GM21423 (cell line): ENCODE results near the gene CBX4.

ENCODE experiments used
- ATAC-seq: cut with Tn5 transposase; IDR thresholded peaks from one replicate; pipeline ENCODE4 v1.9.1; 2021; ENCODE audit warnings: mild to moderate bottlenecking, moderate library complexity; ENCODE audit not compliant: unreplicated experiment

CBX4 gene

DNA sequence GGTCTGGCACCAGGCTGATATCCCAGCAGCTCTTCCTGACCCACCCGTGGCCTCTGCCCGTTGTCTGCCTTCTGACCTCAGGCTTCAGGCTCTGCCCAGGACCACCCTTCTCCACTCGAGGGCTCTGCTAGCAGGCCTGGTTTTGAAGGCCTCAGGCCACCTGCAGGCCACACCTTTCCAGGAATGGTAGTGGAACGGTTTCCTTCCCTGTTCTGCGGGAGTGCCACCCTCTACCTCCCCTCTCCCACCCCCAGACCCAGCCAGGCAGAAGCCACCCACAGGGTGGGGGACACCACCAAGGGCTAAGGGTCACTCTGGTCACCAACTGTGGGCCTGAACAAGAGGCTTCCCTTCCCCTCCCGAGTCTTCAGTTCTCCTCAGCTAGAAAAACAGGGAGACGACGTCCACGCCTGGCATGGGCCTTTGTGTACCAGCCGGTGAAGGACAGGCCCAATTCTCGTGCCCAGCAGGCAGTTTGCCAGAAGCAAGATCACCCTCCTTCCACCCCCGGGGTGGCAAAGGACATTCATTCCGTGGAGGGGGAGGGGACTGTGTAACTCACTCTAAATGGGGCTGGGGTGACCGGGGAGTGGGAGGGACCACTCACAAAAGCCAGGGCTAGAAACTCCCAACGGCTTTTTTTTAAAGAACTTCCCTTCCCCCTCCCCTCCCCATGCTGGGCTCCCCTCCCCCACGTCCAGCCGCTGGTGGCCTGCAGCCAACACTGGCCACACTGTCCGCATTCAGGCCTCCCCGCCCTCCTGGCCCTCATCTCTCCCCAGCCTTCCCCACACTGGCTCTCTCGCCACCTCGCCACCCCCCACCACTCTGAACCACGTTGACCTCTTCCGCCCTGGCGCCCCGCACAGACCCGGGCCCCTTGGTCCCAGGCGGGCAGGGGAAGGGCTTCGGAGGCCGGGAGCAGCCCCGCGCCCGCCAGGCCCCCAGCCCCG is 7.7 kb downstream of the CBX4 start:
- no peak for ATAC-seq

DNA sequence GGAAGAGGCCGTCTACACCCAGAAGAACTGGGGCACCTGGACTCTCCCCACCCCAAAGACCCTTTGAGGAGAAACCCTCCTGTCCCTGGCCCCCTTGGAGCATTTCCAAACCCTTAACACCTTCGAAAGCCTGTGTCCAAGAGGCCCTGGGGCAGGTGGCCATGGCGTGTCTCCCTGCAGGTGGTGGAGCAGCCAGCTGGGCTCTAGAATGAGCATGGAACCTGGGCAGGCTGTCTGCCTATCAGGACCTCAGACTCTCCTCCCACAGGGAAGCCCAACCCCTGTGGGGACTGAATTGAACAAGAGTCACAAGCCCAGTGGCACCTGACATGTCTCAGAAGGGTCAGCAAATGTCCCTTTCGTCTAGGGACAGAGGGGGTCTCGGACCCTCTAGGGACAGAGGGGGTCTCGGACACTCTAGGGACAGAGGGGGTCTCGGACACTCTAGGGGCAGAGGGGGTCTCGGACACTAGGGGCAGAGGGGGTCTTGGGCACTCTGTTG is 8.4 kb downstream of the CBX4 start:
- ATAC-seq: no peak

DNA sequence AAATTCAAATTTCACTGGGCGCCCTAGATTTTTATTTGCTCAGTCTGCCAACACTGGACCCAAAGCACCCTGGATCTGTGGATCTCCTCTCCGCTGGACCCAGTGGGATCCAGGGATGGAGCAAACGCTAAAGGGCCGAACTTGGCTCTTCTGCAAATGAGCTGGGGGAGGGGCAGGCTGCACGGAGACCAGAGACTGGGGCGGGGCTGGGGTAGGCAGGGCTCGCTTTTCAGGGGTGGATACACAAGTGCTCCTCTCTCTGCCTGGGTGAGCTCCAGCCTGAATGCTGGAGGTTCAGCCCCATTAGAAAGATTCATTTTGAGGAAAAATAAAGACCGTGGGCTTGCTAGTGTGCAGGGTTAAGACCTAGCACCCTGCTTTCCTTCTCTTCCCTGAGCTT is 8.9 kb downstream of the CBX4 start:
- ATAC-seq: no peak

- ATAC-seq: no peak
Measured at GRCh38 chr17:79829457-79829856, 9.8 kb downstream of the CBX4 start.

DNA sequence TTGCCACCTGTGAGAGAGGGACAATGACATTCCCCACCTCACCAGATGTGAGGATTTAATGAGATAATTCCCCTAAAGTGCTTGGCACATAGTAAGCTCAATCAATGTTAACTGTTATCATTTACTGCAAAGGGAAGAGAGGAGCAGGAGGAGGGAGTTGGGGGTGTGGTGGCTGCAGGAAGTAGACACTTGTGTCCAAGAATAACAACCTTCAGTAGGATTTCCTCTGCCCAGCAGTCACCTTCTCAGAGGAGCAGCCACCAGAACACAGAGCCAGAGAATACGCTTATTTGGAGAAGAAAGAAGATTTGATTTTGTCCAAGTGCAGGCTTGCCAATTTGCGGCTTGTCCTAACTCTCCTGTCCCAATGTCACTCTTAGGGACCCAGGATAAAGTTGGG is 10.2 kb downstream of the CBX4 start:
- no peak for ATAC-seq

- ATAC-seq: no peak
Measured at GRCh38 chr17:79826841-79827578, 12.2 kb downstream of the CBX4 start.

- no peak for ATAC-seq
Measured at GRCh38 chr17:79826204-79826680, 13.0 kb downstream of the CBX4 start.

DNA sequence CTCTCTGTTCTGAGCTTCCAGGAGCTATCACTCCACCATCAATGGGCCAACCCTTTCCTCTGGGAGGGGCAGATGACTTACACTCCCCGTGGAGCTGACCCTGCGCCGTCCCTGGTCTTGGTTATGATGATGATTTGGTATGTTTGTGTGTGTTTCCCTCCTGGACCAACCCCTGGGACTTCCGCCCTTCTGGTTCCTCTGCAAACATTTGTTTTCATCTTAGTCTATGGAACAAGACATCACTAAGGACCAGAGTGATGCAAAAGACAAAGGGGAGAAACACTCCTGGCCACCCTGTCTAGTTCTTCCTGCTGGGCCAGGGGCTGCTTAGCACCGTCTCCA is 13.7 kb downstream of the CBX4 start:
- ATAC-seq: no peak

DNA sequence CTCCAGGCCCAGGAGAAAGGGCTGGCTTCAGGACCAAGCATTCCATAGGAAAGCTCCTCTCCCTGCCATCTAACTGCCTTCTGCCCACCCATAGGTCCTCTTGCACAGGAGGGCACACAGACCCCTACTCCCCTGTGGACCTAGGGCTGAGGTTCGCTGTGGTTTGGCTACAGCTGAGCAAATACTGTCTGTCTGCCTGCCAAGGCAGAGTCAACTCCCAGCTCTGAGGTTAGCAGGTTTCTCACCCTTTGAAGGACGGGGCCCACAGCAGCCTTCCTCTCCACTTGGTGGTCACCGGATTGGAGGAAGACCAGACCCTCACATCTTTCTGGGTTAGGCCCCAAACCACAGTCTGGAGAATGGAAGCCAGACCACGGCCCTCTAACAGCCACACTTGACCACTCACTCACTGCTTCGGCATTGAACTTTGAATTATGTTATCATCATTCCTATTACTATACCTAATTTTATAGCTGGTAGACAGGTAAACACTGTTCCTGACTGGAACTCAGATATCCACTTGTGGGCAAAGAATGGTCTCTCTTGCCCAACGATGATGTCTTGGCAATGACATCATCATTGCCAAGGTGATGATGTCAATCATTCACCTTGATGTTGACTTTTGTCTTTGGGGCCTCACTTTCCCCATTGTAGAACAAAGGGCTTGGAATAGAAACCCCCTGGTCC is 14.2 kb downstream of the CBX4 start:
- no peak for ATAC-seq

DNA sequence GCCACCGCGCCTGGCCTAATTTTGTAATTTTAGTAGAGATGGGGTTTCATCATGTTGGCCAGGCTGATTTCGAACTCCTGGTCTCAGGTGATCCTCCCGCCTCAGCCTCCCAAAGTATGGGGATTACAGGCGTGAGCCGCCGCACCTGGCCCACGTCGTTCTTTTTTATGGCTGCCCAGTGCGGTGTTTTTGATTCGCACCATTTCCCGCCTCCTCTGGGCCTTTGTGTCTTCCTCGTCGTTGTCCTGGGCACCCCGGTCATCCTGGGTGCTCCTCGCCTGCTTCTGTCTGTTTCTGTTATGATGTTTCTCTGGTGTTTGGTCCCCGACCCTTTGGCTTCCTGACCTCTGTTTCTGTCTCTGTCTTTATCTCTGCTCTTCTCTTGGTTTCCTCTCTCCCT is 15.0 kb downstream of the CBX4 start:
- no peak for ATAC-seq

GRCh38 chr17:79822583-79823124 is 16.6 kb downstream of the CBX4 start:
- no peak for ATAC-seq

GRCh38 chr17:79821331-79822095 is 17.7 kb downstream of the CBX4 start:
- no peak for ATAC-seq

DNA sequence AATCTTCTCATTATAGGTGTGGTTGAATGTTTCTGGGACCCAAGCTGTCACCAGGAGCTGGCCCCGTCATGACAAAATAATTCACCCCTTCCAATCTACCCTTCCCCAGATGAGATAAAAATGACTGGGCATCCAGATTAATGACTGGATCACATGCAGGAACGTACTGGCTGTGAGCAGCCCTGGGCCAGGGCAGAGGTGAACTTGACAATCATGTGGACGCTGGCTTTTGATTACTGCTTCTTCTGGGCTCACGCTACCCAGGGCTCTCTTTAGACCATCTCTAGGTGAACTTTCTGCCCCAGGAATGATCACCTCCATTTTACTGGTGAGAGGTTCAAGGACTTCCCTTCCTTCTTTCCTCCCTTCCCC is 18.3 kb downstream of the CBX4 start:
- no peak for ATAC-seq

GRCh38 chr17:79819534-79820276 is 19.5 kb downstream of the CBX4 start:
- no peak for ATAC-seq

- ATAC-seq: no peak
Measured at GRCh38 chr17:79819085-79819484, 20.2 kb downstream of the CBX4 start.

GRCh38 chr17:79818026-79818758 is 21.0 kb downstream of the CBX4 start:
- ATAC-seq: no peak

DNA sequence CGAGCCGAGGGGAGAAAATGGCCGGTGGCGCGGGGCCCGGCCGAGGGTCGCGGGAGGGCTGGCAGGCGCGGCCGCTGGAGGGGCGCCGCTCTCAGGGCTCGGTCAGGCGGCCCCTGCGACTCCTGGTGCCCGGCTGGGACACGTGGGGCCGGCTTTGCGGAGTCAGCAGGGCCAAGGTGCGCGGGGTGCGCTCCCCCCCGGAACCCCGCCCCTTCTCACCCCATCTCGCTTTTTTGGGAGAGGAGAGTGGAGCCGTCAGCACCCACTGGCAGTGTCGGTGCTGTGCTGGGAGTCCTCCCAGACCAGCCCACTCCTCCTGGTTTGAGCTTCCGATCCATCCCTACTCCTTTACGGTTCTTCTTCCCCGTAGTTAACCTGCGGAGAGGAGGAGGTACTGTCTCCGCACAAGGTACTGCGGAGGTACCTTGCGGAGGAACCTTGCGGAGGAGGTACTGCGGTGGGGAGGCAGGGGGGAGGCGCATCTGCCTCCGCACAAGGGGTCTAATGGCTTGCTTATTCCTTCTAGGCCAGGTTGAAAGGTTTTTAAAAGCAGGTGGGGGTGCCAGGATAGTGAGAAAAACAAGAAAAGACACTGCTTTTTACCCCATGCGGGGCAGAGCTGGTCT is 23.3 kb downstream of the CBX4 start:
- no peak for ATAC-seq
